HG03565 (cell line): ENCODE data around the gene ZNF235.
"Not testable (repeated sequence)": the region's sequence is repeated elsewhere in the genome, so short reads cannot be mapped to it uniquely, and the experiment has no call there.

Experiments
- ATAC-seq: cut with Tn5 transposase; IDR thresholded peaks from one replicate; pipeline ENCODE4 v1.9.1; 2021; ENCODE audit warnings: mild to moderate bottlenecking, moderate library complexity; ENCODE audit not compliant: unreplicated experiment

ZNF235 gene

DNA sequence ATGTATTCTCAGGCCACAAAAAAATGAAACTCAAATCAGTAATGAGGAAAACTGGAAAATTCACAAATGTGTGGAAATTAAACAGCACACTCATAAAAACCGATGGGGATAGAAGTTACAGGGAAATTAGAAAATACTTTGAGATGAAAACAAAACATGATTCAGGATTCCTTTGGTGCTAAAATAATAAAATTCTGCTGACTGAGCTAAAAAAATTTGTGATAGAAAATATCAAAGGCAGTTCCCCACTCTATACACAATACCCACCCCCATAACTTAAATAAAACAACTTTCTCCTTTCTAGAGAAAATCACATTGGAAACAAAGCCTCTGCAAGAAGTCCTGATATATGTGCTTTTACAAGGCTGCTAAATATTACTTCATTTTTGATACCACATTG lies 46.7 kb downstream of the ZNF235 start:
- ATAC-seq: no peak

DNA sequence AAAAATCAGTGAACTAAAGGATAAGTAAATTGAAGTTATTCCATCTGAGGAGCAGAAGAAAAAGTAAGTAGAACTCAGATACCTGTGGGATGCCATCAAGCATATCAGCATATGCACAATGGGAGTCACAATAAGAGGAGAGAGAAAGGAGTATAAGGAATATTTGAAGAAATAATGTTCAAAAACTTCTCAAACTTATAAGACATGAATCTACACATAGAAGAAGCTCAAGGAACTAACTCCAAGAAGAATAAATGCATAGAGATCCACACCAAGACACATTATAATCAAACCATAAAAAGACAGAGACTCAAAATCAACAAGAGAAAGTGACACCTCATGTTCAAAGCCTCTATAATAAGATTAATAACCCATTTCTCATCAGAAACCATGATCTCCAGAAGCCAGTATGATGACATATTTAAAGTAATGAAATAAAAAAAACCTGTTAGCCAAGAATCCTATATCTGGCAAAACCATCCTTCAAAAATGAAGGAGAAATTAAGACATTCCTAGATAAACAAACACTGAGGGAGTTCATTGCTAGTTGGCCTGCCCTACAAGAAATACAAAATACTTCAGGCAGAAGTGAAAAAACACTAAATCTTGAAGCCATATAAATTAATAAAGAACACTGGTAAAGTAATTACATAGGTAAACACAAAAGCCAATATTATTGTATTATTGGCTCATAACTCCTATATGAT lies 49.0 kb downstream of the ZNF235 start:
- ATAC-seq: no peak

DNA sequence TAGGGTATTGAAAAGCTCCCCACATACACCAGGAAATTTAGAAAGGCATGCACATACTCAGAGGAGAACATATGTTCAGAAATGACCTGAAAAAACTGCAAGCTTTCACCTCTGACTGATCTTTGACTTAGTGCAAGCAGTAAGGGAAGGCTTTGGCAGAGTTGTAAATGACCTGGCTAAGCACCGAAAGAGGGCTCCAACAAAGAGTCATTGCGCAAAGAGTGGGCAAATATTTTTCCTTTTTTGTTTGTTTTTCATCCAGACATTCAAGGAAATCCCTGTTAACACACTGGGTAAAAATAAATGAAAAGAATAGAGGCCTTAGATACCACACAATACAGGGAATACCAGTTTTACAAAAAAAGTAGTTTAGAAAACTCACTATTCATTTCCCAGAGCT lies 50.3 kb downstream of the ZNF235 start:
- no peak for ATAC-seq

DNA sequence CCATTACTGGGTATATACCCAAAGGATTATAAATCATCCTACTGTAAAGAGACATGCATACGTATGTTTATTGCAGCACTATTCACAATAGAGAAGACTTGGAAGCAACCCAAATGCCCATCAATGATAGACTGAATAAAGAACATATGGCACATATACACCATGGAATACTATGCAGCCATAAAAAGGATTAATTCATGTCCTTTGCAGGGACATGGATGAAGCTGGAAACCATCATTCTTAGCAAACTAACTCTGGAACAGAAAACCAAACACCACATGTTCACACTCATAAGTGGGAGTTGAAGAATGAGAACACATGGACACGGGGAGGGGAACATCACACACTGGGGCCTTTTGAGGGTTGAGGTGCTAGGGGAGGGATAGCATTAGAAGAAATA lies 51.4 kb downstream of the ZNF235 start:
- ATAC-seq: not testable (repeated sequence)

DNA sequence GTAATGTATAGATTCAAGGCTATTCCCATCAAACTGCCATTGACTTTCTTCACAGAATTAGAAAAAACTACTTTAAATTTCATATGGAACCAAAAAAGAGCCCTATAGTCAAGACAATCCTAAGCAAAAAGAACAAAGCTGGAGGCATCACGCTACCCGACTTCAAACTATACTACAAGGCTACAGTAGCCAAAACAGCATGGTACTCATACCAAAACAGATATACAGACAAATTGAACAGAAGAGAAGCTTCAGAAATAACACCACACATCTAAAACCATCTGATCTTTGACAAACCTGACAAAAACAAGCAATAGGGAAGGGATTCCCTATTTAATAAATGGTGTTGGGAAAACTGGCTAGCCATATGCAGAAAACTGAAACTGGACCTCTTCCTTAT lies 52.5 kb downstream of the ZNF235 start:
- ATAC-seq: not testable (repeated sequence)

DNA sequence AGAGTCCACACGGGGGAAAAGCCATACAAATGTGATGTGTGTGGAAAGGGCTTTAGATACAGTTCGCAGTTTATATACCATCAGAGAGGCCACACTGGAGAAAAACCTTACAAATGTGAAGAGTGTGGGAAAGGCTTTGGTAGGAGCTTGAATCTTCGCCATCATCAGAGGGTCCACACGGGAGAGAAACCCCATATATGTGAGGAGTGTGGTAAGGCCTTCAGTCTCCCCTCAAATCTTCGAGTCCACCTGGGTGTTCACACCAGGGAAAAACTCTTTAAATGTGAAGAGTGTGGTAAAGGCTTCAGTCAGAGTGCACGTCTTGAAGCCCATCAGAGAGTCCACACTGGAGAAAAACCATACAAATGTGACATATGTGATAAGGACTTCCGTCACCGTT lies 68.4 kb downstream of the ZNF235 start:
- no peak for ATAC-seq
